A549 (cell line): Measurements from ENCODE around the gene UGT2A2. TPM values are rescaled to one million over a fixed set of nuclear protein-coding genes. Genes with fewer than 3 reads are reported as not detected.

Experiments
- ATAC-seq, 2 experiments: fragments of 200-7000 bp in 1 of 2; fragments of >200 bp in 1 of 2; cut with Nextera tagmentation in 1 of 2; cut with Tn5 transposase in 1 of 2; 3 replicates each; pipeline versions ENCODE4 v1.8.0 to v1.9.1; 2018 to 2020; ENCODE audit warnings: mild to moderate bottlenecking in 1 of 2, moderate library complexity in 1 of 2
- CTCF ChIA-PET: fragments of 300-600 bp; sonication (Branson Sonifier 250); formaldehyde crosslinking; extraction: SDS; loops from one replicate; lab custom pipeline; 2021; ENCODE audit warnings: antibody characterized with exemption, inconsistent platforms; lab: Yijun Ruan, JAX
- POLR2A ChIA-PET: fragments of 350-600 bp; formaldehyde crosslinking; extraction: SDS; loops from one replicate; lab custom pipeline; 2021; ENCODE audit warnings: antibody characterized with exemption, inconsistent platforms; lab: Yijun Ruan, JAX
- DNase-seq, 2 experiments: peaks; one replicate each; pipeline versions ENCODE4 v3.0.0 to v3.0.0-alpha.2; 2011 to 2016; ENCODE audit warnings: low read depth in 1 of 2, low spot score in 1 of 2
- FAIRE-seq: peaks from 2 replicates; lab custom pipeline; 2011; peaks lifted over from hg19 to GRCh38; lab: Jason Lieb, UNC
- H3K27ac ChIP-seq, 2 experiments: fragments of >200 bp; sonication (Bioruptor Twin); formaldehyde crosslinking; 3 replicates each; pipeline ENCODE4 v1.5.1; 2016 to 2017
- H3K4me1 ChIP-seq: fragments of >200 bp; sonication (Bioruptor Twin); formaldehyde crosslinking; 3 replicates; pipeline ENCODE4 v1.6.1; 2016
- H3K4me2 ChIP-seq: fragments of >200 bp; sonication (Bioruptor Twin); formaldehyde crosslinking; 3 replicates; pipeline ENCODE4 v1.6.1; 2016
- H3K4me3 ChIP-seq: fragments of >200 bp; sonication (Bioruptor Twin); formaldehyde crosslinking; 3 replicates; pipeline ENCODE4 v1.5.1; 2016
- H3K9me3 ChIP-seq: fragments of >200 bp; sonication (Bioruptor Twin); formaldehyde crosslinking; 3 replicates; pipeline ENCODE4 v1.6.1; 2016
- CBX8 ChIP-seq: fragments of 200-600 bp; sonication (generic); IDR thresholded peaks from 2 replicates; pipeline ENCODE4 v1.6.1; 2016
- CEBPB ChIP-seq, 2 experiments: fragments of >200 bp in 1 of 2; sonication (Bioruptor Twin) in 1 of 2; formaldehyde crosslinking in 1 of 2; IDR thresholded peaks; 2 replicates each; pipeline ENCODE4 v1.6.1; 2012 to 2016
- CHD2 ChIP-seq: fragments of 150-350 bp; IDR thresholded peaks from 2 replicates; pipeline ENCODE4 v1.6.1; 2014; ENCODE audit warnings: low read length; ENCODE audit not compliant: partially characterized antibody
- EHF ChIP-seq: fragments of 250-450 bp; sonication (Bioruptor Pico); IDR thresholded peaks from 2 replicates; pipeline ENCODE4 v1.5.0; 2020; ENCODE audit warnings: mild to moderate bottlenecking
- EHMT2 ChIP-seq: fragments of 200-600 bp; sonication (generic); IDR thresholded peaks from 2 replicates; pipeline ENCODE4 v1.6.1; 2016; ENCODE audit warnings: antibody characterized with exemption, low read depth, mild to moderate bottlenecking, moderate library complexity
- HES2 ChIP-seq: fragments of >200 bp; sonication (Bioruptor Twin); formaldehyde crosslinking; IDR thresholded peaks from 2 replicates; pipeline ENCODE4 v1.6.1; 2016
- HOXB5 ChIP-seq: fragments of 250-450 bp; sonication (Bioruptor Pico); IDR thresholded peaks from 2 replicates; pipeline ENCODE4 v1.5.0; 2020; ENCODE audit warnings: mild to moderate bottlenecking, moderate library complexity
- KDM5A ChIP-seq: fragments of 200-600 bp; sonication (generic); IDR thresholded peaks from 2 replicates; pipeline ENCODE4 v1.6.1; 2016; ENCODE audit warnings: antibody characterized with exemption, mild to moderate bottlenecking
- MAFK ChIP-seq: fragments of 450-650 bp; IDR thresholded peaks from 2 replicates; pipeline ENCODE4 v1.6.1; 2014; ENCODE audit not compliant: partially characterized antibody
- NPAS2 ChIP-seq: fragments of 250-450 bp; sonication (Bioruptor Pico); IDR thresholded peaks from 2 replicates; pipeline ENCODE4 v1.8.0; 2022; ENCODE audit warnings: mild to moderate bottlenecking, moderate library complexity, borderline replicate concordance
- PHF8 ChIP-seq: fragments of 200-600 bp; sonication (generic); IDR thresholded peaks from 2 replicates; pipeline ENCODE4 v1.6.1; 2016; ENCODE audit warnings: low read depth, mild to moderate bottlenecking, antibody characterized with exemption, moderate library complexity, borderline replicate concordance
- POLR2A ChIP-seq: IDR thresholded peaks from 2 replicates; pipeline ENCODE4 v1.6.1; 2012; ENCODE audit warnings: mild to moderate bottlenecking, low read length
- RAD21 ChIP-seq, 2 experiments: fragments of >200 bp in 1 of 2; sonication (Bioruptor Twin) in 1 of 2; formaldehyde crosslinking in 1 of 2; IDR thresholded peaks in 1 of 2; conservative IDR thresholded peaks in 1 of 2; 2 replicates in 1 of 2; 3 replicates in 1 of 2; pipeline ENCODE4 v1.6.1; 2012 to 2018; ENCODE audit warnings: inconsistent platforms in 1 of 2
- RNF2 ChIP-seq: fragments of 200-600 bp; sonication (generic); IDR thresholded peaks from 2 replicates; pipeline ENCODE4 v1.6.1; 2016; ENCODE audit warnings: low read depth, mild to moderate bottlenecking, antibody characterized with exemption, moderate library complexity, borderline replicate concordance
- SMC3 ChIP-seq: fragments of >200 bp; sonication (Bioruptor Twin); formaldehyde crosslinking; IDR thresholded peaks from 3 replicates; pipeline ENCODE4 v1.6.1; 2018; ENCODE audit warnings: inconsistent platforms
- SREBF2 ChIP-seq: fragments of 450-650 bp; IDR thresholded peaks from 2 replicates; pipeline ENCODE4 v1.6.1; 2014; ENCODE audit warnings: mild to moderate bottlenecking, moderate library complexity
- TFCP2L1 ChIP-seq: fragments of 250-450 bp; sonication (Bioruptor Pico); IDR thresholded peaks from 2 replicates; pipeline ENCODE4 v1.5.0; 2021; ENCODE audit warnings: mild to moderate bottlenecking
- ZC3H11A ChIP-seq: fragments of 450-650 bp; IDR thresholded peaks from 2 replicates; pipeline ENCODE4 v1.6.1; 2014; ENCODE audit warnings: antibody characterized with exemption, mild to moderate bottlenecking
- ZNF302 ChIP-seq: fragments of 250-450 bp; sonication (Bioruptor Pico); IDR thresholded peaks from 2 replicates; pipeline ENCODE4 v1.9.0; 2021; ENCODE audit warnings: inconsistent platforms, mild to moderate bottlenecking, moderate library complexity
- ZSCAN20 ChIP-seq: fragments of 250-450 bp; sonication (Bioruptor Pico); IDR thresholded peaks from 2 replicates; pipeline ENCODE4 v1.8.0; 2022; ENCODE audit warnings: mild to moderate bottlenecking, moderate library complexity
- WGBS: methylation state at CpG from one replicate; pipeline ENCODE4 v1.1.6; 2017; ENCODE audit errors: missing lambda C conversion rate; 5-methylcytosine and 5-hydroxymethylcytosine counted together
- polyA minus RNA-seq: library from RNA; depleted of rRNA, polyadenylated mRNA; stranded (reverse); fragments of >200 nt; gene quantifications from 2 replicates; pipeline ENCODE4 v1.2.3, GENCODE V29; 2011; rRNA and poly(A)+ RNA removed
- polyA plus RNA-seq, 4 experiments: library from polyadenylated mRNA; depleted of rRNA in 3 of 4; stranded (reverse); fragments of >200 nt; fragmentation: RNase III in 1 of 4; extraction: RNeasy Plus Mini Kit Qiagen cat#74134 plus additional on column Dnase treatment in 1 of 4; gene quantifications; 2 replicates in 3 of 4; 3 replicates in 1 of 4; pipeline ENCODE4 v1.2.3, GENCODE V29; 2011 to 2017
- TF ChIP-seq, protein P1 (sequence below): IDR thresholded peaks from 2 replicates; pipeline ENCODE4 v1.6.1; 2012
- TF ChIP-seq, protein P2 (sequence below): fragments of 250-450 bp; sonication (Bioruptor Pico); IDR thresholded peaks from 2 replicates; pipeline ENCODE4 v1.5.0; 2020; ENCODE audit warnings: low read depth, mild to moderate bottlenecking, moderate library complexity
- TF ChIP-seq, protein P3 (sequence below): fragments of 150-350 bp; IDR thresholded peaks from 2 replicates; pipeline ENCODE4 v1.6.1; 2014; ENCODE audit warnings: low read depth, mild to moderate bottlenecking, low read length
- TF ChIP-seq, protein P4 (sequence below): fragments of 250-450 bp; sonication (Bioruptor Pico); IDR thresholded peaks from 2 replicates; pipeline ENCODE4 v1.5.0; 2021; ENCODE audit warnings: mild to moderate bottlenecking, moderate library complexity, borderline replicate concordance

UGT2A2 gene
- not detected in 2 replicates for polyA plus RNA-seq (2011; rRNA removed)
- not detected in 2 replicates for polyA plus RNA-seq (2012; cell fraction: cytosol; rRNA removed)
- not detected in 2 replicates for polyA plus RNA-seq (2012; cell fraction: nucleus; rRNA removed)
- not detected in 3 replicates for polyA plus RNA-seq (2017; fragmentation: RNase III; extraction: RNeasy Plus Mini Kit Qiagen cat#74134 plus additional on column Dnase treatment)
- not detected in 2 replicates for polyA minus RNA-seq

- H3K4me2 ChIP-seq: no peak within 1 kb of the TSS
- no peaks in the 10 kb centered on the region for H3K4me1 ChIP-seq
- WGBS: 63% methylated on average over 3 of the region's 3 CpGs
- TF ChIP-seq CBX8: no peak
- TF ChIP-seq, protein P1, sequence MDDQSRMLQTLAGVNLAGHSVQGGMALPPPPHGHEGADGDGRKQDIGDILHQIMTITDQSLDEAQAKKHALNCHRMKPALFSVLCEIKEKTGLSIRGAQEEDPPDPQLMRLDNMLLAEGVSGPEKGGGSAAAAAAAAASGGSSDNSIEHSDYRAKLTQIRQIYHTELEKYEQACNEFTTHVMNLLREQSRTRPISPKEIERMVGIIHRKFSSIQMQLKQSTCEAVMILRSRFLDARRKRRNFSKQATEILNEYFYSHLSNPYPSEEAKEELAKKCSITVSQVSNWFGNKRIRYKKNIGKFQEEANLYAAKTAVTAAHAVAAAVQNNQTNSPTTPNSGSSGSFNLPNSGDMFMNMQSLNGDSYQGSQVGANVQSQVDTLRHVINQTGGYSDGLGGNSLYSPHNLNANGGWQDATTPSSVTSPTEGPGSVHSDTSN: no peak
- TF ChIP-seq ZNF302: no peak
- TF ChIP-seq POLR2A: no peak
- TF ChIP-seq HES2: no peak
- TF ChIP-seq SREBF2: no peak
- TF ChIP-seq, protein P2, sequence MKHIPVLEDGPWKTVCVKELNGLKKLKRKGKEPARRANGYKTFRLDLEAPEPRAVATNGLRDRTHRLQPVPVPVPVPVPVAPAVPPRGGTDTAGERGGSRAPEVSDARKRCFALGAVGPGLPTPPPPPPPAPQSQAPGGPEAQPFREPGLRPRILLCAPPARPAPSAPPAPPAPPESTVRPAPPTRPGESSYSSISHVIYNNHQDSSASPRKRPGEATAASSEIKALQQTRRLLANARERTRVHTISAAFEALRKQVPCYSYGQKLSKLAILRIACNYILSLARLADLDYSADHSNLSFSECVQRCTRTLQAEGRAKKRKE (CRISPR knock-in tag): no peak
- H3K9me3 ChIP-seq: no peaks in the 10 kb centered on the region
- ChIA-PET CTCF (no interaction called here), POLR2A (no interaction called here)
- ATAC-seq (no peak), DNase-seq (no peak), FAIRE-seq (no peak)
- no peak within 1 kb of the TSS for H3K27ac ChIP-seq
- no peak within 1 kb of the TSS for H3K4me3 ChIP-seq
Observed at GRCh38 chr4:69639542-69639941, at the start of gene UGT2A2. UGT2A2 (minus strand) TSS chr4:69639642; CDS start chr4:69639640, 2 bp downstream.

- ATAC-seq (no peak), FAIRE-seq (no peak), DNase-seq (no peak)
- POLR2A ChIA-PET: no interaction called here
- H3K4me1 ChIP-seq: no peaks in the 10 kb centered on the region
- no peak overlapping the region for H3K4me3 ChIP-seq
- CTCF ChIA-PET: no interaction called here
- TF ChIP-seq HES2 (no peak), RNF2 (no peak), NPAS2 (no peak), TFCP2L1 (CRISPR knock-in tag) (no peak), ZC3H11A (no peak), HOXB5 (CRISPR knock-in tag) (no peak), SMC3 (no peak), ZSCAN20 (CRISPR knock-in tag) (no peak), MAFK (no peak), RAD21 (conservative IDR thresholded peaks at IDR 0.05 in 1 of 2, IDR thresholded peaks at IDR 0.05 in 1 of 2) (no peak), CEBPB (IDR thresholded peaks at IDR 0.05) (no peak), EHMT2 (no peak), EHF (CRISPR knock-in tag) (no peak), PHF8 (no peak), KDM5A (no peak), CHD2 (no peak)
- TF ChIP-seq, protein P3, sequence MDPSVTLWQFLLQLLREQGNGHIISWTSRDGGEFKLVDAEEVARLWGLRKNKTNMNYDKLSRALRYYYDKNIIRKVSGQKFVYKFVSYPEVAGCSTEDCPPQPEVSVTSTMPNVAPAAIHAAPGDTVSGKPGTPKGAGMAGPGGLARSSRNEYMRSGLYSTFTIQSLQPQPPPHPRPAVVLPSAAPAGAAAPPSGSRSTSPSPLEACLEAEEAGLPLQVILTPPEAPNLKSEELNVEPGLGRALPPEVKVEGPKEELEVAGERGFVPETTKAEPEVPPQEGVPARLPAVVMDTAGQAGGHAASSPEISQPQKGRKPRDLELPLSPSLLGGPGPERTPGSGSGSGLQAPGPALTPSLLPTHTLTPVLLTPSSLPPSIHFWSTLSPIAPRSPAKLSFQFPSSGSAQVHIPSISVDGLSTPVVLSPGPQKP: no peak
- TF ChIP-seq, protein P4, sequence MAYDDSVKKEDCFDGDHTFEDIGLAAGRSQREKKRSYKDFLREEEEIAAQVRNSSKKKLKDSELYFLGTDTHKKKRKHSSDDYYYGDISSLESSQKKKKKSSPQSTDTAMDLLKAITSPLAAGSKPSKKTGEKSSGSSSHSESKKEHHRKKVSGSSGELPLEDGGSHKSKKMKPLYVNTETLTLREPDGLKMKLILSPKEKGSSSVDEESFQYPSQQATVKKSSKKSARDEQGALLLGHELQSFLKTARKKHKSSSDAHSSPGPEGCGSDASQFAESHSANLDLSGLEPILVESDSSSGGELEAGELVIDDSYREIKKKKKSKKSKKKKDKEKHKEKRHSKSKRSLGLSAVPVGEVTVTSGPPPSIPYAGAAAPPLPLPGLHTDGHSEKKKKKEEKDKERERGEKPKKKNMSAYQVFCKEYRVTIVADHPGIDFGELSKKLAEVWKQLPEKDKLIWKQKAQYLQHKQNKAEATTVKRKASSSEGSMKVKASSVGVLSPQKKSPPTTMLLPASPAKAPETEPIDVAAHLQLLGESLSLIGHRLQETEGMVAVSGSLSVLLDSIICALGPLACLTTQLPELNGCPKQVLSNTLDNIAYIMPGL (CRISPR knock-in tag): no peak
- TF ChIP-seq, protein P1: no peak
- TF ChIP-seq, protein P2 (CRISPR knock-in tag): no peak
- no peaks in the 10 kb centered on the region for H3K9me3 ChIP-seq
- WGBS: 70% methylated on average over 4 of the region's 4 CpGs
- no peak overlapping the region for H3K4me2 ChIP-seq
- no peak overlapping the region for H3K27ac ChIP-seq
Observed at GRCh38 chr4:69684804-69685203, 45.4 kb upstream of the UGT2A2 start.
